Measurements from ENCODE around the gene STYX.

Gene STYX

DNA sequence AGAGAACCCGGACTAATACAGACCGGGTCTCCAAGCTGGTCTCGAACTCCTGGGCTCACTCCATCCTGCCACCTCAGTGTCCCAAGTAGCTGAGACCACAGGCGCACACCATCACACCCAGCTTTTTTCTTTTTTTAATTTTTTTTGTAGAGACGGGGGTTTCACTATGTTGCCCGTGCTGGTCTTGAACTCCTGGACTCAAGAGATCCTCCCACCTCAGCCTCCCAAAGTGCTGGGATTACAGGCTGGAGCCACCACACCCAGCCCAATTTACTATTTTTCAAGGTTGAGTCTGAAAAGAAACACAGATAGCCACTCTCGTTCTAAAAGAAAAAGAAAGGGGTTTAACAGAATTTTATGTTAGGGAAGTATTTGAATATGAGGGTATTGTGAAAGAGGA lies 36.4 kb upstream of the STYX start:
- no peak for DNase-seq (ENCODE audit: extremely low read depth, low read depth)
- TF ChIP-seq, protein P1, sequence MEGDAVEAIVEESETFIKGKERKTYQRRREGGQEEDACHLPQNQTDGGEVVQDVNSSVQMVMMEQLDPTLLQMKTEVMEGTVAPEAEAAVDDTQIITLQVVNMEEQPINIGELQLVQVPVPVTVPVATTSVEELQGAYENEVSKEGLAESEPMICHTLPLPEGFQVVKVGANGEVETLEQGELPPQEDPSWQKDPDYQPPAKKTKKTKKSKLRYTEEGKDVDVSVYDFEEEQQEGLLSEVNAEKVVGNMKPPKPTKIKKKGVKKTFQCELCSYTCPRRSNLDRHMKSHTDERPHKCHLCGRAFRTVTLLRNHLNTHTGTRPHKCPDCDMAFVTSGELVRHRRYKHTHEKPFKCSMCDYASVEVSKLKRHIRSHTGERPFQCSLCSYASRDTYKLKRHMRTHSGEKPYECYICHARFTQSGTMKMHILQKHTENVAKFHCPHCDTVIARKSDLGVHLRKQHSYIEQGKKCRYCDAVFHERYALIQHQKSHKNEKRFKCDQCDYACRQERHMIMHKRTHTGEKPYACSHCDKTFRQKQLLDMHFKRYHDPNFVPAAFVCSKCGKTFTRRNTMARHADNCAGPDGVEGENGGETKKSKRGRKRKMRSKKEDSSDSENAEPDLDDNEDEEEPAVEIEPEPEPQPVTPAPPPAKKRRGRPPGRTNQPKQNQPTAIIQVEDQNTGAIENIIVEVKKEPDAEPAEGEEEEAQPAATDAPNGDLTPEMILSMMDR (IDR thresholded peaks at IDR 0.05; ENCODE audit: low read depth, low read length, missing control alignments), result no peak
- H3K4me3 ChIP-seq (replicated peaks; ENCODE audit: low read depth, low read length), result peak overlapping the region; percentile 3; the same call in 1 of the 2 replicates

DNA sequence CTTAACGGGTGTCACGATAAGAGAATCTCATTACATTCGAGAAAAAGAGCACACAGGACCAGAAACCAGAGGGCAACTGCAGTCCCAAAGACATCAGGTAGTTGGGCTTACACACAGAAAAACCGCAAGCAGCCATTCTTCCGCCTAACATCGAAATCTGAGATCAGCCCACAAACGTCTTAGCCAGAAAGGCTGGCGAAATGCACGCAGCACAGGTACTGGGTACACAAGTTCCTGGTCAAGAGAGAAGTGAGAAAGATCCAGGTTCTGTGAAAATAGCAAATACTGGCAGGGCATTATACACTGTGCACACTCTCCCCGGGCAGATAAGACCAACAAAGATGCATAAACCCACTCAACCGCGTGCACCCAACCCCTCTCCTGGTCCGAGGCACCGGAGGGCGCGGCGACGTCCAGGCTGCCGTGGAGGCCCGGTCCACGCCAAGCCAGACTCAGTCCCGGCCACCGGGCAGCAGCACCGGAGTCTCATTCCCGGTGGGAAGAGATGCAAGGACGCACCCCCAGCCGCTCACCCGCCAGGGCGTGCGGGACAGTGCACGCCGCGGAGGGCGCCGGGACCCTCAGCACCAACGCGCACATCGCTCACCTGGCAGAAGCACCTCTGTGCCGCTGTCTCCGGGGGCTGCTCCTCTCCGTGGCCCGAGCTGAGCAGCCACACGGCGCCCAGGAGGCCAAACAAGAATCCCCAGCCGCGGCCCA lies 35.0 kb upstream of the STYX start:
- DNase-seq (ENCODE audit: extremely low read depth, low read depth), result no peak
- H3K4me3 ChIP-seq (replicated peaks; ENCODE audit: low read depth, low read length), result peak overlapping the region; percentile 88
- TF ChIP-seq, protein P1 (IDR thresholded peaks at IDR 0.05; ENCODE audit: low read depth, low read length, missing control alignments), result no peak

DNA sequence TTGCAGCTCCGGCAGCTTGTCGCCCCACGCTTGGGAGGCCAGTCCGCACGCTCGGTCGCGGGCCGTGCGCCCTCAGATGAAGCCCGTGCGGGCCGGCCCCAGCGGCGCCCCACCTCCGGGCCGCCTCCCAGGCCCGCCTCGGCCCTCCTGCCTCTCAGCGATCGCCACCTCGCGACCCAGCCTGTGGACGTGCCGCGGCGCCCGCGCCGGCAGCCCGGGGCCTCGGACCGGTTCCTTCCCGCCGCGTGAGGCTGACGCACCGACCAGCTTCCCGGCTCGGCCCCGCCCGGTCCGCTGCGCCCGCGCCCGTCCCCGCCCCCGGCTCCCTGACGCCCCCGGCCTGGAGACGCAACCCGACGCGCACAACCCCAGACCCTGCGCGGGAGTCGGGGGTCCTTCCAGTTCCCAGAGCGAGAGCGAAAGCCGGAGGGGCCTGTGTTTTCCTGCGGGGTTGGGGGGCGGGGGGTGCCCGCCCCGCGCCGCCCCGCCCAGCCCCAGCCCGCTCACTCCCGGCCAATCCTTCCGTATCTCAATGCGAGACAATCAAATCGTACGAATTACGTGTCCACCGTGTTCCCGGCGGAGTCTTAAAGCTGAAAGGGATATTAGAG lies 34.4 kb upstream of the STYX start, which contains the start of gene ERO1A:
Gene ERO1A (minus strand): TSS at position 78 of the 611 bp plus-strand sequence. CDS start 77 bp downstream, at position 1.
- DNase-seq (ENCODE audit: extremely low read depth, low read depth), result peak; percentile 40
- TF ChIP-seq, protein P1 (IDR thresholded peaks at IDR 0.05; ENCODE audit: low read depth, low read length, missing control alignments), result no peak
- H3K4me3 ChIP-seq (replicated peaks; ENCODE audit: low read depth, low read length), result peak within 1 kb of the TSS; percentile 88

DNA sequence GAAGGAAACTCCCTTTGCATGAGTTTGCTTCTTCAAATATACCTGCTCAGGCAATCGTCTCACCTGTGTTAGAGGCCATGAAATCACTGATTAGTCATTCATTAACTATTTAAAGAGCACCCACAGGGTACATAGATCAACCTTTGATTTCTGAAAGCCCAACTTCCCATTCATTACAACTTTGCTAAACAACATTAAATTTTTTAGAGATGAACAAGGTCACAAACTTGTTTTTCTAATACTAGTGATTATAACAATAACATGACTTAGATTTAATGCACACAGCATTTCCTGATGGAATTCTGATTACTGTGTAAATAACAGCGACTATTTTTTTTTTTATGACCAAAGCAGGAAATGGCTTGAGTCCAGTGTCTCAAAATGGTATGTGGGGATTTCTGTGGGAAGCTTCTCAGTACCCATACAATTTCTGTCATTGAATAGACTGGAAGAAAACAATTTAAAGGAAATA lies 29.2 kb upstream of the STYX start:
- TF ChIP-seq, protein P1 (IDR thresholded peaks at IDR 0.05; ENCODE audit: low read depth, low read length, missing control alignments), result no peak
- H3K4me3 ChIP-seq (replicated peaks; ENCODE audit: low read depth, low read length), result no peak overlapping the region
- no peak for DNase-seq (ENCODE audit: extremely low read depth, low read depth)

DNA sequence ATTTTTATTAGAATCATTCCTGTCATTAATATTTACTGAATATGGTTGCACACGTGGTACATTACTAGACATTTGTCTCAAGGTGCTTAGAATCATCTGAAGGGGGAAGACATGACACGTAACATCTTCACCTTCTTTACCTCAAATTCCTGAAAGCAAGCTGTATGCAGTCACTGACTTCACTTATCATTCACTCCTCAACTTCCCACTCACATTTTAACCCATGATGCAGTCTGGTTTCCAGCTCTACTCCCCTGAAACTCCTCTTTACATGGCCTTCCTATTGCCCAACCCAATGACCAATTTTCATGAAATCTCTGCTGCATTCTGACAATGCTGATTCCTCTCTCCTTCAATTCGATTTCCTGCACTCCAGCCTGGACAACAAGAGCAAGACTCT lies 28.7 kb upstream of the STYX start:
- DNase-seq (ENCODE audit: extremely low read depth, low read depth), result no peak
- TF ChIP-seq, protein P1 (IDR thresholded peaks at IDR 0.05; ENCODE audit: low read depth, low read length, missing control alignments), result no peak
- H3K4me3 ChIP-seq (replicated peaks; ENCODE audit: low read depth, low read length), result no peak overlapping the region

DNA sequence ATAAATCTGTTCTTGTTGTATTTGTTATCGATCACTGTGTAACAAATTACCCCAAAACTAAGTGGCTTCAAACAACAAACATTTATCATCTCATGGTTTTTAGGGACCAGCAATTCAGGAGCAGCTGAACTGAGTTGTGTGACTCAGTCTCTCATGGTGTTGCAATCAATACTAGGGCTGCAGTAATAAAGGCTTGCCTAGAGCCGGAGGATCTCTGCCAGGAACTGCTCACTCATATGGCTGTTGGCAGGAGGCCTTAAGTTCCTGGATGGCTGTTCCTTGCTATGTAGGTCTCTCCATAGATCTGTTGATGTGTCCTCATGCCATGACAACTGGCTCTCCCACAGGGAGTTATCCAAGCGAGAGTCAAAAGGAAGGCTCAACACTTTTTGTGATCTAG lies 26.7 kb upstream of the STYX start:
- TF ChIP-seq, protein P1 (IDR thresholded peaks at IDR 0.05; ENCODE audit: low read depth, low read length, missing control alignments), result no peak
- peak; percentile 31 for DNase-seq (ENCODE audit: extremely low read depth, low read depth)
- no peak overlapping the region for H3K4me3 ChIP-seq (replicated peaks; ENCODE audit: low read depth, low read length)

All from HFF-Myc (cell line).